Loucy (cell line): ENCODE measurements around the gene CMTR2.
"Not testable (repeated sequence)": the region's sequence is repeated elsewhere in the genome, so short reads cannot be mapped to it uniquely, and the experiment has no call there.

Experiments
- H2AFZ ChIP-seq: fragments of 200-600 bp; sonication (generic); 2 replicates; pipeline ENCODE4 v1.6.0; 2016; ENCODE audit warnings: antibody characterized with exemption, mild to moderate bottlenecking, low read length, moderate library complexity
- H3F3A ChIP-seq: fragments of 200-600 bp; 2 replicates; pipeline ENCODE4 v1.6.0; 2016; ENCODE audit warnings: antibody characterized with exemption, low read depth, mild to moderate bottlenecking
- H3K27me3 ChIP-seq: fragments of 200-600 bp; sonication (generic); 2 replicates; pipeline ENCODE4 v1.6.1; 2014; ENCODE audit warnings: low read length, mild to moderate bottlenecking; ENCODE audit not compliant: insufficient read depth, poor library complexity, severe bottlenecking
- H3K36me3 ChIP-seq: fragments of 200-600 bp; sonication (generic); 2 replicates; pipeline ENCODE4 v1.6.1; 2016; ENCODE audit warnings: low read length; ENCODE audit not compliant: insufficient read depth
- H3K4me1 ChIP-seq: fragments of 200-600 bp; sonication (generic); 2 replicates; pipeline ENCODE4 v1.5.1; 2014; ENCODE audit warnings: low read length, mild to moderate bottlenecking; ENCODE audit not compliant: insufficient read depth, poor library complexity, severe bottlenecking
- H3K4me2 ChIP-seq: fragments of 200-600 bp; sonication (generic); 2 replicates; pipeline ENCODE4 v1.6.0; 2014; ENCODE audit warnings: antibody characterized with exemption, low read length, low read depth, mild to moderate bottlenecking; ENCODE audit not compliant: poor library complexity, severe bottlenecking
- H3K4me3 ChIP-seq: fragments of 200-600 bp; sonication (generic); 2 replicates; pipeline ENCODE4 v1.5.1; 2014; ENCODE audit warnings: low read length, mild to moderate bottlenecking, mixed read lengths; ENCODE audit not compliant: poor library complexity, severe bottlenecking
- H3K79me2 ChIP-seq: fragments of 200-600 bp; sonication (generic); 2 replicates; pipeline ENCODE4 v1.6.1; 2014; ENCODE audit warnings: low read length; ENCODE audit not compliant: insufficient read depth
- H3K9ac ChIP-seq: fragments of 200-600 bp; sonication (generic); 2 replicates; pipeline ENCODE4 v1.6.0; 2014; ENCODE audit warnings: mild to moderate bottlenecking, low read depth, low read length, moderate library complexity; ENCODE audit not compliant: poor library complexity, severe bottlenecking
- H3K9me2 ChIP-seq: fragments of 200-600 bp; sonication (generic); replicated peaks from 2 replicates; pipeline ENCODE4 v1.6.1; 2016; ENCODE audit warnings: low read depth, low read length, mixed read lengths
- H3K9me3 ChIP-seq: fragments of 200-600 bp; sonication (generic); 2 replicates; pipeline ENCODE4 v1.6.1; 2014; ENCODE audit warnings: mild to moderate bottlenecking, antibody characterized with exemption, low read length, low read depth; ENCODE audit not compliant: insufficient read depth
- H4K20me1 ChIP-seq: fragments of 200-600 bp; sonication (generic); 2 replicates; pipeline ENCODE4 v1.6.0; 2014; ENCODE audit warnings: antibody characterized with exemption, low read length, mild to moderate bottlenecking; ENCODE audit not compliant: insufficient read depth, poor library complexity, severe bottlenecking
- CTCF ChIP-seq: fragments of 200-600 bp; sonication (generic); conservative IDR thresholded peaks from 2 replicates; pipeline ENCODE4 v1.5.1; 2014; ENCODE audit warnings: mild to moderate bottlenecking, antibody characterized with exemption, low read length
- EZH2phosphoT487 ChIP-seq: fragments of 200-600 bp; IDR thresholded peaks from 2 replicates; pipeline ENCODE4 v1.6.1; 2018; ENCODE audit warnings: antibody characterized with exemption, mild to moderate bottlenecking, moderate library complexity, borderline replicate concordance

Gene CMTR2

GRCh38 chr16:71295950-71296349 lies 6.7 kb upstream of the CMTR2 start:
- Histone ChIP-seq H4K20me1 (no peaks in the 10 kb centered on the region), H3K4me1 (no peaks in the 10 kb centered on the region), H3K4me2 (no peak overlapping the region), H3K9ac (no peak overlapping the region), H3F3A (no peaks in the 10 kb centered on the region), H3K4me3 (no peak overlapping the region), H2AFZ (no peak overlapping the region), H3K9me3 (no peaks in the 10 kb centered on the region), H3K36me3 (no peaks in the 10 kb centered on the region), H3K27me3 (no peaks in the 10 kb centered on the region), H3K9me2 (no peaks in the 10 kb centered on the region), H3K79me2 (no peaks in the 10 kb centered on the region)
- TF ChIP-seq EZH2phosphoT487 (no peak), CTCF (no peak)

- no peaks in the 10 kb centered on the region for H3K9me2 ChIP-seq
- TF ChIP-seq CTCF (no peak), EZH2phosphoT487 (no peak)
- no peaks in the 10 kb centered on the region for H4K20me1 ChIP-seq
- no peaks in the 10 kb centered on the region for H3F3A ChIP-seq
- H3K9ac ChIP-seq: no peak overlapping the region
- H3K4me3 ChIP-seq: no peak overlapping the region
- H3K27me3 ChIP-seq: no peaks in the 10 kb centered on the region
- no peak overlapping the region for H2AFZ ChIP-seq
- no peak overlapping the region for H3K4me2 ChIP-seq
- no peaks in the 10 kb centered on the region for H3K9me3 ChIP-seq
- H3K79me2 ChIP-seq: peaks cover 1% of the 10 kb centered on the region; the same call in 1 of the 2 replicates
- no peaks in the 10 kb centered on the region for H3K36me3 ChIP-seq
- no peaks in the 10 kb centered on the region for H3K4me1 ChIP-seq
These were observed 4.7 kb upstream of the CMTR2 start for GRCh38 chr16:71293919-71294318.

GRCh38 chr16:71292095-71292494 lies 2.9 kb upstream of the CMTR2 start:
- H3K4me3 ChIP-seq, H2AFZ ChIP-seq, H3K27me3 ChIP-seq, H3K36me3 ChIP-seq, H3K9me3 ChIP-seq, H3K9me2 ChIP-seq, H3K9ac ChIP-seq, H3F3A ChIP-seq, H3K4me2 ChIP-seq: not testable (repeated sequence)
- peaks cover 13% of the 10 kb centered on the region for H3K4me1 ChIP-seq
- H3K79me2 ChIP-seq: peaks cover 20% of the 10 kb centered on the region
- peaks cover 12% of the 10 kb centered on the region for H4K20me1 ChIP-seq

DNA sequence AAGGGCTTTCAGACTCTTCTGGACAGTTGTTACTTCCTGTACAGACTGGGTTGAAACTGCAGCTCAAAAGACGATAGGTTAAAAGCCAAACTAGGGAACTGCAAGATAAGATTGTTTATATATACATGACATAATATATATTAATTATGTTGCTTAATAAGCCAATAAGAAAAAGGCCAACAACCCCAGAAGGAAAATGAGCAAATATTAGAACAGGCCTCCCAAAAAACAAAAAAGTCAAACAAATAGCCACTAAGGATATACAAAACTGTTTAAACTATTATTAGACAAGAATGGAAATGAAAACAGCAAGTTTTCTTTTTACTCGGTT lies 495 bp upstream of the CMTR2 start:
- H3K4me1 ChIP-seq: peaks cover 19% of the 10 kb centered on the region
- peaks cover 26% of the 10 kb centered on the region for H3K79me2 ChIP-seq
- H3F3A ChIP-seq: no peaks in the 10 kb centered on the region
- peak overlapping the region; percentile 94 for H3K4me3 ChIP-seq
- peaks cover 21% of the 10 kb centered on the region for H4K20me1 ChIP-seq
- H3K9ac ChIP-seq: peak overlapping the region; percentile 88
- H3K4me2 ChIP-seq: peak overlapping the region; percentile 100
- H2AFZ ChIP-seq: peak overlapping the region; percentile 77
- no peaks in the 10 kb centered on the region for H3K9me3 ChIP-seq
- H3K9me2 ChIP-seq: no peaks in the 10 kb centered on the region
- H3K27me3 ChIP-seq: no peaks in the 10 kb centered on the region
- TF ChIP-seq CTCF: no peak
- TF ChIP-seq EZH2phosphoT487: no peak
- H3K36me3 ChIP-seq: peaks cover 11% of the 10 kb centered on the region; the same call in 1 of the 2 replicates
